Prostate gland (tissue), 2 donors: ENCODE measurements around the gene CDKN2AIP. TPM values are rescaled to one million over a fixed set of nuclear protein-coding genes. Genes with fewer than 3 reads are reported as not detected.

Experiments
- DNase-seq: peaks from one replicate; pipeline ENCODE4 v3.0.0-alpha.2; 2019; ENCODE audit warnings: low spot score
- H3K27ac ChIP-seq, 2 donors: fragments of 200-600 bp; sonication (generic); 2 replicates each; pipeline ENCODE4 v1.5.1; 2017 to 2019
- H3K27me3 ChIP-seq: fragments of 200-600 bp; sonication (generic); replicated peaks from 2 replicates; pipeline ENCODE4 v1.5.1; 2019; ENCODE audit not compliant: insufficient read depth
- H3K36me3 ChIP-seq, 2 donors: fragments of 200-600 bp; sonication (generic); 1 replicate in 1 of 2; 2 replicates in 1 of 2; pipeline versions ENCODE4 v1.5.1 to v1.8.1; 2017 to 2019
- H3K4me1 ChIP-seq: fragments of 200-600 bp; sonication (generic); replicated peaks from 2 replicates; pipeline ENCODE4 v1.5.1; 2019
- H3K4me3 ChIP-seq, 2 donors: fragments of 200-600 bp; sonication (generic); 2 replicates each; pipeline ENCODE4 v1.5.1; 2017 to 2019
- H3K9me3 ChIP-seq: fragments of 200-600 bp; sonication (generic); 2 replicates; pipeline ENCODE4 v1.5.1; 2017
- CTCF ChIP-seq, 4 experiments: fragments of 200-600 bp in 2 of 4; fragments of 450-650 bp in 2 of 4; sonication (generic) in 2 of 4; IDR thresholded peaks; 1 replicate in 3 of 4; 2 replicates in 1 of 4; pipeline ENCODE4 v1.5.1; 2016 to 2019; ENCODE audit warnings: antibody characterized with exemption in 4 of 4, mild to moderate bottlenecking in 2 of 4, moderate library complexity in 2 of 4
- POLR2A ChIP-seq: fragments of 450-650 bp; IDR thresholded peaks from one replicate; pipeline ENCODE4 v1.6.1; 2016; ENCODE audit warnings: antibody characterized with exemption, mild to moderate bottlenecking
- POLR2AphosphoS5 ChIP-seq: sonication (generic); formaldehyde crosslinking; IDR thresholded peaks from one replicate; pipeline ENCODE4 v1.6.1; 2017; ENCODE audit warnings: antibody characterized with exemption
- WGBS: methylation state at CpG from one replicate; pipeline ENCODE4 v1.1.5; 2018; 5-methylcytosine and 5-hydroxymethylcytosine counted together
- intact Hi-C: fragments of 100-400 bp; cut with DNase I; formaldehyde crosslinking; loops from one replicate; pipeline ENCODE4 v1.14.2; 2022
- total RNA-seq, 2 donors: library from RNA; depleted of rRNA; stranded (reverse); fragments of >200 nt; gene quantifications; one replicate each; pipeline ENCODE4 v1.1.0, GENCODE V29; 2016

The CDKN2AIP gene
- total RNA-seq, 2 donors from 2014 or later: 22.5 to 27.5 TPM

- TF ChIP-seq CTCF (IDR thresholded peaks at IDR 0.05): no peak
- no peak for TF ChIP-seq POLR2AphosphoS5
- 0% methylated on average over 25 of the region's 26 CpGs for WGBS
- H3K27me3 ChIP-seq: no peaks in the 10 kb centered on the region
- peak overlapping the region; percentile 59 to 64 for H3K4me3 ChIP-seq
- no peaks in the 10 kb centered on the region for H3K9me3 ChIP-seq
- intact Hi-C loops: no loop called here
- H3K4me1 ChIP-seq: peaks cover 10% of the 10 kb centered on the region
- H3K36me3 ChIP-seq: peaks cover 3 to 4% of the 10 kb centered on the region in 2 donors
- DNase-seq: no peak
- H3K27ac ChIP-seq: peak overlapping the region; percentile 94 to 96
Observed at GRCh38 chr4:183445097-183445428, 627 bp downstream of the CDKN2AIP start.

- Histone ChIP-seq H3K36me3 (peaks cover 3 to 4% of the 10 kb centered on the region in 2 donors), H3K4me1 (peaks cover 9% of the 10 kb centered on the region), H3K9me3 (no peaks in the 10 kb centered on the region), H3K27me3 (no peaks in the 10 kb centered on the region), H3K27ac (no peak overlapping the region), H3K4me3 (no peak overlapping the region)
- intact Hi-C loops: no loop called here
- no peak for DNase-seq
- TF ChIP-seq POLR2A: no peak
- TF ChIP-seq CTCF (IDR thresholded peaks at IDR 0.05): no peak
- no peak for TF ChIP-seq POLR2AphosphoS5
- WGBS: 48% methylated on average over 5 of the region's 5 CpGs
Observed at GRCh38 chr4:183447646-183448045, 3.2 kb downstream of the CDKN2AIP start.

DNA sequence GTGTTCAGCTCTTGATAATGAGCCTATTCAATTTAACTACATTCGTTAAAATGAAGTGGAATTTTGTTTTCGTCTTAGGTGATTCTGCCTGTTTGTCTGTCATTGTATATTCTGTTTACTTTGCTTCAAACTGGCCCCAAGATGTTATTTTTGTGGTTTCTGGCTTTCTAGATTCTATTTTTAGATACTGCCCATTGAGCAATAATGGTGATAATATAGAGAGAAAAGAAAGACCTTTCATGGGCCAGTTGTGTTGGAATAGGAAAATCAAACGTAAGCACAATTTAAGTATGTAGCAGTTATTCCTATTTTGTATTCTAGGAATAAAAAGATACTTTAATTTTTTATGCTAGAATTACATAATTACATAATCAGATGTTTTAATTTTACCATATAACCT is 4.0 kb downstream of the CDKN2AIP start:
- Histone ChIP-seq H3K27me3 (no peaks in the 10 kb centered on the region), H3K27ac (no peak overlapping the region), H3K36me3 (peaks cover 3 to 4% of the 10 kb centered on the region in 2 donors), H3K4me3 (no peak overlapping the region), H3K4me1 (peaks cover 7% of the 10 kb centered on the region), H3K9me3 (no peaks in the 10 kb centered on the region)
- WGBS: 60% methylated on average over 3 of the region's 3 CpGs
- TF ChIP-seq POLR2AphosphoS5: no peak
- no peak for TF ChIP-seq POLR2A
- no peak for TF ChIP-seq CTCF (IDR thresholded peaks at IDR 0.05)
- no peak for DNase-seq
- intact Hi-C loops: no loop called here

DNA sequence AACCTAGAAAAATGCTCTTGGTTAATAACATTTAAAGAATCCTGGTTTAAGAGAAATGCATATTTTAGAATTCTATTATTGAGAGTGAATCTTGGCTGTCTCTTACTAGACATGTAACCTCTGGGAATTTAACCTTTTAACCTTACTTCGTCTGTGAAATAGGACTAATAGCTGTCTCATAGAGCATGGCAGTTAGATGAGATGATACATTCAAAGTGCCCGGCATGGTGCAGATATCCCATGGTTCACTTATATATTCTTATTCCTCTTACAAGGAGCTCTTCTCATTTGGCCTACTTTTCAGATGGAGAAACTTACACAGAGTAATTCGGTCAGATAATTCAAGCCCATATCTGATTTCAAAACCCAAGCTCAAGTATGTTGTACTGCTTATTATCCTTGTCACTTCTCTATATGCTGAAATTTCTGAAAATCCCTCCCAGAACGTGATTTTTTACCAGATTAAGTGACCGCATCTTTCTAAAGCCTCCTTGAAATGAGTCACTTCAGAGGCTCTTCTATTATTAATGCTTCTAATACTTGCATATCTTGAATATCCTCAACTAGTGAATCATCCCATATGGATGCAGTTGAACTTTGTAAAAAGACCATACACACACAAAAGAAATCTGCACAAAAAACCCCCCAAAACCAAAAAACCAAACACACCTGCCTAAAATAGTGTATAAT is 4.9 kb downstream of the CDKN2AIP start:
- TF ChIP-seq CTCF (IDR thresholded peaks at IDR 0.05) (no peak), POLR2AphosphoS5 (no peak), POLR2A (no peak)
- Histone ChIP-seq H3K27ac (no peak overlapping the region), H3K9me3 (no peaks in the 10 kb centered on the region), H3K4me1 (peaks cover 7% of the 10 kb centered on the region), H3K36me3 (peaks cover 3 to 4% of the 10 kb centered on the region in 2 donors), H3K4me3 (no peak overlapping the region), H3K27me3 (no peaks in the 10 kb centered on the region)
- intact Hi-C loops: no loop called here
- no peak for DNase-seq
- 81% methylated on average over 5 of the region's 5 CpGs for WGBS

DNA sequence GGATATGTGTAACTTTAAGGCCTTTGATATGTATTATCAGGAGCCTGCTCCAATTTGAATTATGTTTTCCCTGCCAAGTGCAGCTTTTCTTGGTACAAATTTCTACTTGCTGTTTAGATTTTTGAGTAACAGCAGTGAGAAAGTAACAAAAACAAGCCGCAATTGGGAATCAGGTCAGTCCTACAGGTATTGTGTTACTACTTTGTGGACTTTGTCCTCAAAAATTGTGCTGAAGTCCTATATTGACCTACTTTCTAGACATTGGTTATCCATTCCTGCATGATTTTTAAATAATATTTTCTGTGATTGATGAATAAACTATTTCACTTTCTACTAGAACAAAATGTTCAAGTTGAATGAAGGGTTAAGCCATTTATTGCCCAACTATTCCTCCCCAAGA is 5.7 kb downstream of the CDKN2AIP start:
- TF ChIP-seq CTCF (IDR thresholded peaks at IDR 0.05) (no peak), POLR2A (no peak), POLR2AphosphoS5 (no peak)
- H3K4me1 ChIP-seq: peaks cover 7% of the 10 kb centered on the region
- intact Hi-C loops: no loop called here
- no peak overlapping the region for H3K4me3 ChIP-seq
- H3K9me3 ChIP-seq: no peaks in the 10 kb centered on the region
- no peak for DNase-seq
- peaks cover 3 to 4% of the 10 kb centered on the region in 2 donors for H3K36me3 ChIP-seq
- no peaks in the 10 kb centered on the region for H3K27me3 ChIP-seq
- 94% methylated on average over 1 of the region's 1 CpG for WGBS
- H3K27ac ChIP-seq: no peak overlapping the region
